Epithelial cell of esophagus (primary cell): ENCODE results near the gene VTI1A.
A peak's percentile ranks its signal among the peaks of the same experiment; 100 is the strongest.

Source experiments
- DNase-seq: peaks from one replicate; pipeline ENCODE4 v3.0.0; 2010; ENCODE audit warnings: low read depth
- H3K4me3 ChIP-seq: 2 replicates; pipeline ENCODE4 v1.5.1; 2011; ENCODE audit warnings: mild to moderate bottlenecking, low read length, control low read depth
- TF ChIP-seq, protein P1 (sequence below): IDR thresholded peaks from 2 replicates; pipeline ENCODE4 v1.5.1; 2011; ENCODE audit warnings: low read depth, mild to moderate bottlenecking, low read length, control low read depth, inconsistent platforms; ENCODE audit not compliant: insufficient read depth; ENCODE audit errors: missing control alignments

Gene VTI1A

DNA sequence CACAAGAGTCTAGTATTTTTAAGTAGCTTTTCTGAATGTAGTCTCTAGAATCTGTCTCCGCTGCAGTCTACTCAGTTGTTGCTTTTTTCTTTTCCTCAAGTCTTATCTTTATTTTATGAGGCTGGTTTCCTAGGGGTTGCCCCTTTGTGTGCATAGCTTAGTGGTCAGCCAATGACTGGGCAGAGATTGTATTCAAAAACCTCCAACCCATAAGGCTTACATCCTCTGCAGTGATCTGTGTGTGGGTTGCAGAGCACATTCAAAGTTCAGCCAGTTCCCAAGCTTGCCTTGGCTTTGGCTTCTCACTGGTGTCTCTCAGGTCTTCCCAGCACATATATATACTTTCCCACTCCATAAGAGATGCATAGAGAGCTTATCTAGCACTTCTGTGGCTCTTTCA is 343.0 kb downstream of the VTI1A start:
- H3K4me3 ChIP-seq = no peak overlapping the region
- DNase-seq = no peak
- TF ChIP-seq, protein P1, sequence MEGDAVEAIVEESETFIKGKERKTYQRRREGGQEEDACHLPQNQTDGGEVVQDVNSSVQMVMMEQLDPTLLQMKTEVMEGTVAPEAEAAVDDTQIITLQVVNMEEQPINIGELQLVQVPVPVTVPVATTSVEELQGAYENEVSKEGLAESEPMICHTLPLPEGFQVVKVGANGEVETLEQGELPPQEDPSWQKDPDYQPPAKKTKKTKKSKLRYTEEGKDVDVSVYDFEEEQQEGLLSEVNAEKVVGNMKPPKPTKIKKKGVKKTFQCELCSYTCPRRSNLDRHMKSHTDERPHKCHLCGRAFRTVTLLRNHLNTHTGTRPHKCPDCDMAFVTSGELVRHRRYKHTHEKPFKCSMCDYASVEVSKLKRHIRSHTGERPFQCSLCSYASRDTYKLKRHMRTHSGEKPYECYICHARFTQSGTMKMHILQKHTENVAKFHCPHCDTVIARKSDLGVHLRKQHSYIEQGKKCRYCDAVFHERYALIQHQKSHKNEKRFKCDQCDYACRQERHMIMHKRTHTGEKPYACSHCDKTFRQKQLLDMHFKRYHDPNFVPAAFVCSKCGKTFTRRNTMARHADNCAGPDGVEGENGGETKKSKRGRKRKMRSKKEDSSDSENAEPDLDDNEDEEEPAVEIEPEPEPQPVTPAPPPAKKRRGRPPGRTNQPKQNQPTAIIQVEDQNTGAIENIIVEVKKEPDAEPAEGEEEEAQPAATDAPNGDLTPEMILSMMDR = no peak

DNA sequence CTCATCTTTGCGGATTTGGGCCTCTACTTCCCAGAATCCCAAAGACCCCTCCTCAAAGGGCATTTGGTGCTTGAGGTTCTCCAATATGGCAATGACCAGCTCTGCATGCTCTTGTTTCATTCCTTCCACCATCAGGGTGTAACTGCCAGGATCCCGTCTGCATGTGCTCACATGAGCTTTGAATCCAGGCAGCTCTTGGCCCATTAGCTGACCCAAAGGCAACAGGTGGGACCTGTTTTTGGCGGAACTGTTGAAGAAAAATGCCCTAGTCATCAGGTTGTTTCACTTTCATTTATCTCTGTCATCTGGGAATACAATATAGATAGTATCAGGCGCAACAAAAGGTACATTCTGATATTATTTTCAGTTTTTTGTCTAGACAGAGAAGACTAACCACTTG is 343.9 kb downstream of the VTI1A start:
- TF ChIP-seq, protein P1 = no peak
- no peak for DNase-seq
- H3K4me3 ChIP-seq = no peak overlapping the region

DNA sequence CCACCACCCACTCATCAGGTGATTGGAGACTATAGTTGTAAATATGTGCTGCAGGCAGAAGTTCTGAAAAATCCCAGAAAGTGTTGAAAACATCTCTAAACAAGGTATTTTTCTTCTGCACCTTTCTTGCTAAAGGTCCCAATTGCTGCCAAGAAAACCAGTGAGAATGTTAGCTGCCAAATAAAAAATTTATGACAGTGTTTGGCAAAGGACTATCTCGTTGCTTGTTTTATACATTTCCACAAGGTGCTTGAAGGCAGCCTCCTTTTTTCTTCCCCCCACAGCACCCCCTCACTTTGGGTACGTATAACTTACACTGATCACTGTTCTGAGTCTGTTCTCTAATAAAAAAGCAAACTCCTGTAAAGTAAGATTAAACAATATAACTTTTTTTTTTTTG is 344.4 kb downstream of the VTI1A start:
- TF ChIP-seq, protein P1 = no peak
- DNase-seq = no peak
- H3K4me3 ChIP-seq = no peak overlapping the region

DNA sequence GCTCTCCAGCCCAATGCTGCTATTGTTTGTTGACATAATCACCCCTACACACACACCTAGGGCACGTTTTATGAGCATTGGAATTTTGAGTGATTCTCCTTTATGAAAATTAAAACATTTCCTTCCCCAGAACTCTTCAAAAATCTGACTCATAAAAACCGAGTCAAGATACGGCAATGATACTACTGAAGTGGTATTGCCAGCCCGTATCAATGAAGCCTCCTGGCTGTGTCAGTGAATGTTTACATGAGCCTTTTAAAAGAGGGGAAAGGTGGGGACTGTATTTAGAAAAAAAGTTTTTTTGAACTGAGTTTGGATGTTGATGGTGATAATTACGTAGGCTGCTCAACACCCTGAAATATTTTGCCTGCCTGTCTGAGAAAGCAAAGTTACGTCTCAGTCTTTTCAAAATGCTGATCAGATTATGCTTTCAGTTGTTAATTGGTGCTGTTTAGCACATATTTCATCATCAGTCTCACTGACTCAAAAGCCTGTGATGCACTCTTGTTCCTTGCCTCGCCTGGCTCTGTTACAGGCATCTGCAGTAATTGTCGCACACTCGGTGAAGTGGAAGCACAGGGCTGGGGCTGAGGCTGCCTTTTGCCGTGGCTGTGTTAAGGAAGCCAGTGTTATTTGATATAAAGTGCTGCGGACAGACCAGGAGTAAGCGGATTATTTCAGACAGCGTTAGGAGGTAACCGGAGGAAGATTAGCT is 345.6 kb downstream of the VTI1A start:
- peak; percentile 62 for DNase-seq
- no peak overlapping the region for H3K4me3 ChIP-seq
- TF ChIP-seq, protein P1 = no peak

DNA sequence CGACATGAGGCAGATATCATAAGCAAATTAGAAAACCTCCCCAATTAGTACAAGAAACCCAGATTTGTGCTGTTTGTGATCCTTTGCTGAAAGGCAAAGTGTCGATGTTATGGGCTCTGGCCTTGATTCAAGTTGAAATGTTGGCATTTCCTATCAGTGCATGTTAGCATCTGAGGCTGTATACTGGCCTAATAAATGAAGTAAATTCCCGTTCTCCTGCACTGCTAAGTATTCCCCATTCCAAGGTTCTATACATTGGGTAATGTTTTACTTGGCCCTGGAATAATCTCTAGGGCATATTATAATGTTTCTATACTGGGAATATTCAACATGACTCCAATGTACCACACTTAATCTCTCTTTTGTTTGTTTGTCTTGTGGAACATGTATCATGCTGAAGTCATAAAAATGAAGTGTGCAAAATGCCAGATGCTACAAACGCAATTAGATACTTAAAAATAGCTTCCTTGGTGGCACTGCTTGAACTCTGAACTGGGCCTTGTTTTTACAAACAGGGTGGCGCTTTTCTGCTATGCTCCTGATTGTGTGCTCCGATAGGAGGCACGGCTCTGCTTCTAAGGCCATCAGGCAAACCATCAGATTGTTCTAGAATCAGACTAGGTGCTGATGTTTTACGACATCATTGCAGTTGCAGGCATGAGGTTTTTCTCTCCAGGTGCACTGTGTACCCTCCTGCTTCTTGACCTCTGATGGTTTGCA is 346.3 kb downstream of the VTI1A start:
- H3K4me3 ChIP-seq = no peak overlapping the region
- TF ChIP-seq, protein P1 = no peak
- DNase-seq = peak; percentile 18

DNA sequence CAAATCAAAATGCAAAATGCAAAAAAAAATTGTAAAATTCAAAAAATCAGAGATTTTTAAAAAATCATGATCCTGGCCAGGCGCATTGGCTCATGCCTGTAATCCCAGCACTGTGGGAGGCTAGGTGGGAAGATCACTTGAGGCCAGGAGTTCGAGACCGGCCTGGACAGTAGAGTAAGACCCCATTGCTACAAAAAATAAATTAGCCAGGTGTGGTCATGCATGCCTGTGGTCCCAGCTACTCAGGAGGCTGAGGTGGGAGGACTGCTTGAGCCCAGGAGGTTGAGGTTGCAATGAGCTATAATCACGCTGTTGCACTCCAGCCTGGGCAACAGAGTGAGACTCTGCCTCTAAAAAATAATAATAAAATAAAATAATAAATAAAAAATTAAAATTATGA is 347.2 kb downstream of the VTI1A start:
- TF ChIP-seq, protein P1 = no peak
- no peak overlapping the region for H3K4me3 ChIP-seq
- DNase-seq = no peak
